ENCODE results near the gene KIAA2012.
A peak's percentile ranks its signal among the peaks of the same experiment; 100 is the strongest.

The KIAA2012 gene

DNA sequence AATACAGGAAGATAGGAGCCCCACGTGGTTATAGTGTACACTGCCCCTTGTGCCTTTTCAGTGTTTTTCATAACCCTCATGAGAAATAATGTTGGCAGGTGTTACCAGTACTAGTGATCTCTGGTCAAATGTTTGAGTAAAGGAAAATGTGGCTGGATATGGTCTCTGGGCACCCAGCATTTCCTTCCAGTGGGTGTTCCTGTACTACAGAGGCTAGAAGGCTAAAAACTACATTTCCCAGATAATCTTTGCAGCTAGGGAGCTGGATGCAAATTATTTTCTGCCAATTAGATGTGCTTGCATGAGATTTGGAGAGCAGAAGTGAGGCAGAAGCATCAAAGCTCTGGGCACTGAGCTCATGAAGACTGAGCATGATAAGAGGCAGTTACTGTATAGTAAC is 45.1 kb downstream of the KIAA2012 start:
- Histone ChIP-seq H3K36me3 (ENCODE audit: control insufficient read depth, insufficient read depth, low read length) (no peaks in the 10 kb centered on the region), H3K9me3 (ENCODE audit: control insufficient read depth, insufficient read depth, low read length) (peaks cover 6% of the 10 kb centered on the region; the same call in 1 of the 2 replicates), H3K27me3 (ENCODE audit: control insufficient read depth, insufficient read depth, low read length) (no peaks in the 10 kb centered on the region), H3K4me3 (ENCODE audit: low read depth, low read length) (no peak overlapping the region), H3K4me1 (ENCODE audit: control insufficient read depth, insufficient read depth, low read length) (peaks cover 13% of the 10 kb centered on the region), H3K27ac (ENCODE audit: low read depth, low read length) (no peak overlapping the region), H3K9ac (ENCODE audit: low read depth, low read length) (no peak overlapping the region)

GRCh38 chr2:202120828-202121227 is 47.8 kb downstream of the KIAA2012 start:
- Histone ChIP-seq H3K36me3 (ENCODE audit: control insufficient read depth, insufficient read depth, low read length) (no peaks in the 10 kb centered on the region), H3K4me1 (ENCODE audit: control insufficient read depth, insufficient read depth, low read length) (peaks cover 6% of the 10 kb centered on the region), H3K27me3 (ENCODE audit: control insufficient read depth, insufficient read depth, low read length) (no peaks in the 10 kb centered on the region), H3K27ac (ENCODE audit: low read depth, low read length) (no peak overlapping the region), H3K9ac (ENCODE audit: low read depth, low read length) (no peak overlapping the region), H3K9me3 (ENCODE audit: control insufficient read depth, insufficient read depth, low read length) (peaks cover 6% of the 10 kb centered on the region; the same call in 1 of the 2 replicates), H3K4me3 (ENCODE audit: low read depth, low read length) (no peak overlapping the region)

GRCh38 chr2:202121532-202122162 is 48.6 kb downstream of the KIAA2012 start:
- Histone ChIP-seq H3K4me3 (ENCODE audit: low read depth, low read length) (no peak overlapping the region), H3K4me1 (ENCODE audit: control insufficient read depth, insufficient read depth, low read length) (peaks cover 6% of the 10 kb centered on the region), H3K27me3 (ENCODE audit: control insufficient read depth, insufficient read depth, low read length) (no peaks in the 10 kb centered on the region), H3K9me3 (ENCODE audit: control insufficient read depth, insufficient read depth, low read length) (peaks cover 6% of the 10 kb centered on the region; the same call in 1 of the 2 replicates), H3K27ac (ENCODE audit: low read depth, low read length) (no peak overlapping the region), H3K9ac (ENCODE audit: low read depth, low read length) (no peak overlapping the region), H3K36me3 (ENCODE audit: control insufficient read depth, insufficient read depth, low read length) (no peaks in the 10 kb centered on the region)

DNA sequence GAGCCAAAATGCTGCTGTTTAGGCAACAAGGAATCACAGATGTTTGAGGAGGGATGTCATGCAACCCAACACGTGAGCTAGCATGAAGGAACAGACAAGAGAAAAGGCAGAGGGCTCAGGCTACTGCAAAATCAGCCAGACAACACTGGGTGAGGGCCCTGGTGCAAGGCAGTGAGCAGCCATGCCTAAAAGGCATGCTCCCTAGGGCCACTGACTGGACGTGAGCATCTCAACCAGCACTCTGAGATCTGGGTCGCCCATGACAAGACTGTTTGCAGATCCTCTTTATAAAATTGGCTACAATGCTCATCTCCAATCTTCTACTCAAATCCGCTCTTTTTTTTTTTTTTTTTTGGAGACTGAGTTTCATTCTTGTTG is 49.1 kb downstream of the KIAA2012 start:
- H3K4me1 ChIP-seq (ENCODE audit: control insufficient read depth, insufficient read depth, low read length) = peaks cover 6% of the 10 kb centered on the region
- H3K4me3 ChIP-seq (ENCODE audit: low read depth, low read length) = no peak overlapping the region
- no peak overlapping the region for H3K27ac ChIP-seq (ENCODE audit: low read depth, low read length)
- H3K9me3 ChIP-seq (ENCODE audit: control insufficient read depth, insufficient read depth, low read length) = peaks cover 6% of the 10 kb centered on the region; the same call in 1 of the 2 replicates
- no peaks in the 10 kb centered on the region for H3K27me3 ChIP-seq (ENCODE audit: control insufficient read depth, insufficient read depth, low read length)
- H3K9ac ChIP-seq (ENCODE audit: low read depth, low read length) = no peak overlapping the region
- H3K36me3 ChIP-seq (ENCODE audit: control insufficient read depth, insufficient read depth, low read length) = no peaks in the 10 kb centered on the region

DNA sequence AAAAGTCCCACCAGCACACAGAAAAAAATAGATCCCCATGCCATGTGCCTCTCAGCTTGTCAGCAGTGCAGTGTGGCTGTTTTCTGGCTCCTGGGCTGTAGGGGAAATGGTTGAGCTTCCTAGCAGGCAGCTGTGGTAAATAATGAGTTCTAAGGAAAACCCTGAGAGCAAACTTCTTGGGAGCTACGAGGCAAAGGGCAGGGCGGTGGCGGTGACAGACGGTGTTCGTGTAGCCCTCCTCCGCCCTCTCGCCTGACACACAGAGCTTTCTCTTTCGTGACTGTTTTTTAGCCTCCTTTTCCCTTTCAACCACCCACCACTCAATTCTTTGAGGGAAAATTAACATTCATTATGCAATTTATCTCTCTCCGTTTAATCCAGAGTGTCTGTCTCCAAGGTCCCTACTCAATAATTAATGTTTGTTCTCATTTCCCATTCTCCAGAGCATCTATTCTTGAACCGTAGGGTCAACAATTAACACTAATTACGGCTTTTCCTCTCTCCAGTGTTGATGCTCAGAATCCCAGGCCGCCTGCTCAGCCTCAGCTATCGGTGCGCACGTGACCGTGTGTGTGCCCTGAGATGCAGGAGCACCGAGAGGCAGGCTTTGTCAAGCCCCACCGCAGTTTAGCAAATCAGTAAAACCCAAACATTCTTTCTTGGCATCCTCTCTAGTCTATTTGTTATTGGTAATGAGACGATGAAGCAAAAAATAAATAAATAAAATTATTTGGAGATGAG is 50.1 kb downstream of the KIAA2012 start:
- H3K9me3 ChIP-seq (ENCODE audit: control insufficient read depth, insufficient read depth, low read length) = peaks cover 6% of the 10 kb centered on the region; the same call in 1 of the 2 replicates
- peak overlapping the region; percentile 11 for H3K27ac ChIP-seq (ENCODE audit: low read depth, low read length)
- no peak overlapping the region for H3K9ac ChIP-seq (ENCODE audit: low read depth, low read length)
- peaks cover 6% of the 10 kb centered on the region for H3K4me1 ChIP-seq (ENCODE audit: control insufficient read depth, insufficient read depth, low read length)
- H3K36me3 ChIP-seq (ENCODE audit: control insufficient read depth, insufficient read depth, low read length) = no peaks in the 10 kb centered on the region
- no peaks in the 10 kb centered on the region for H3K27me3 ChIP-seq (ENCODE audit: control insufficient read depth, insufficient read depth, low read length)
- H3K4me3 ChIP-seq (ENCODE audit: low read depth, low read length) = no peak overlapping the region

- H3K4me1 ChIP-seq (ENCODE audit: control insufficient read depth, insufficient read depth, low read length) = peaks cover 6% of the 10 kb centered on the region
These were observed 51.2 kb downstream of the KIAA2012 start for GRCh38 chr2:202124286-202124685.

DNA sequence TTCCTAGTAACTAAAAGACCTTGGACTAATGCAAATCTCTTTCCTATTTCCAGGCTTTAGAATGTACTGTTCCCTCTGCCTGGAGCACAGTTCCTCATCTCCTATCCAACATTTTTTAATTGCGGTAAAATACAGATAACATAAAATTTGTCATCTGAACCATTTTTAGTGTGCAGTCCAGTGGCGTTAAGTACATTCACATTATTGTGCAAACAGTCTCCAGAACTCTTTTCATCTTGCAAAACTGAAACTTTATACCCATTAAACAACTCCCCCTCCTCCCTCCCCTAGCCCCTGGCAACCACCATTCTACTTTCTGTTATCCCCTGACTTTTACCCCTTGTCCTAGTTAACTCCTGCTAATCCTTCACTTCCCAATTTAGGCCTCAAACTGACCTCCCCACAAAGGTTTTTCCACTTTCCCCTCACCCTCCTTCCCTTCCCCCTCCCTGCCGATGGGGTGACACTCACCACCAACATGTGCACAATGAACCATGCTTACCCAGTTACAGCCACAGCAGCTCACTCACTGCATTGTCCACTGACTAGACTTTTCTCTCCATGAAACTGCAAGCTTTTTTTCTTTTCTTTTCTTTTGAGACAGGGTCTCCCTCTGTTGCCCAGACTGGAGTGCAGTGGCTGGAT is 54.8 kb downstream of the KIAA2012 start:
- H3K4me3 ChIP-seq (ENCODE audit: low read depth, low read length) = no peak overlapping the region
- peaks cover 6% of the 10 kb centered on the region for H3K4me1 ChIP-seq (ENCODE audit: control insufficient read depth, insufficient read depth, low read length)
- H3K9me3 ChIP-seq (ENCODE audit: control insufficient read depth, insufficient read depth, low read length) = no peaks in the 10 kb centered on the region
- no peaks in the 10 kb centered on the region for H3K36me3 ChIP-seq (ENCODE audit: control insufficient read depth, insufficient read depth, low read length)
- H3K27ac ChIP-seq (ENCODE audit: low read depth, low read length) = no peak overlapping the region
- no peak overlapping the region for H3K9ac ChIP-seq (ENCODE audit: low read depth, low read length)
- no peaks in the 10 kb centered on the region for H3K27me3 ChIP-seq (ENCODE audit: control insufficient read depth, insufficient read depth, low read length)

More at GRCh38 chr2:202124286-202124685, 51.2 kb downstream of the KIAA2012 start:
- peaks cover 6% of the 10 kb centered on the region; the same call in 1 of the 2 replicates for H3K9me3 ChIP-seq (ENCODE audit: control insufficient read depth, insufficient read depth, low read length)
- H3K4me3 ChIP-seq (ENCODE audit: low read depth, low read length) = no peak overlapping the region
- no peak overlapping the region for H3K9ac ChIP-seq (ENCODE audit: low read depth, low read length)
- H3K27me3 ChIP-seq (ENCODE audit: control insufficient read depth, insufficient read depth, low read length) = no peaks in the 10 kb centered on the region
- H3K36me3 ChIP-seq (ENCODE audit: control insufficient read depth, insufficient read depth, low read length) = no peaks in the 10 kb centered on the region
- no peak overlapping the region for H3K27ac ChIP-seq (ENCODE audit: low read depth, low read length)

DNA sequence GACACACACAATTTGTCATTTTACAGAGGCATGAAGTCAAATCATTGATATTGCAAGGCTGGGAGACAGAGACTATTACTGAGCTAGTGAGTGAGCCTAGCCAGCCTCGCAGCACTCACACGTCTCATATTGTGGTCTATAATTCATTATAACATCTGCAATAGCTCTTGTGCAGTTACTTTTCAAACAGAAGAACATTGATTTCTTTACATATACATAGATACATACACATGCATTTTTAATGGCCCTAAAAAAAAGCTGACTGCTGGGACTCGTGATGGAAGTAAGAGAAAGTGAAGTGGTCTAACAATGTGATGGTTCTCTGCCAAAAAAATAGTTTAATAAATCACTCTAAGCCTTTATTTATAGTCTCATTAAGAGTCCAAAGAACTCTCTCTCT is 56.8 kb downstream of the KIAA2012 start:
- Histone ChIP-seq H3K27me3 (ENCODE audit: control insufficient read depth, insufficient read depth, low read length) (no peaks in the 10 kb centered on the region), H3K9ac (ENCODE audit: low read depth, low read length) (no peak overlapping the region), H3K27ac (ENCODE audit: low read depth, low read length) (no peak overlapping the region), H3K36me3 (ENCODE audit: control insufficient read depth, insufficient read depth, low read length) (no peaks in the 10 kb centered on the region), H3K9me3 (ENCODE audit: control insufficient read depth, insufficient read depth, low read length) (no peaks in the 10 kb centered on the region), H3K4me1 (ENCODE audit: control insufficient read depth, insufficient read depth, low read length) (no peaks in the 10 kb centered on the region), H3K4me3 (ENCODE audit: low read depth, low read length) (no peak overlapping the region)

- no peak overlapping the region for H3K27ac ChIP-seq (ENCODE audit: low read depth, low read length)
- H3K4me1 ChIP-seq (ENCODE audit: control insufficient read depth, insufficient read depth, low read length) = no peaks in the 10 kb centered on the region
- H3K27me3 ChIP-seq (ENCODE audit: control insufficient read depth, insufficient read depth, low read length) = no peaks in the 10 kb centered on the region
- no peaks in the 10 kb centered on the region for H3K36me3 ChIP-seq (ENCODE audit: control insufficient read depth, insufficient read depth, low read length)
- H3K9ac ChIP-seq (ENCODE audit: low read depth, low read length) = no peak overlapping the region
- no peaks in the 10 kb centered on the region for H3K9me3 ChIP-seq (ENCODE audit: control insufficient read depth, insufficient read depth, low read length)
- no peak overlapping the region for H3K4me3 ChIP-seq (ENCODE audit: low read depth, low read length)
These were observed 60.3 kb downstream of the KIAA2012 start for GRCh38 chr2:202133200-202133908.

DNA sequence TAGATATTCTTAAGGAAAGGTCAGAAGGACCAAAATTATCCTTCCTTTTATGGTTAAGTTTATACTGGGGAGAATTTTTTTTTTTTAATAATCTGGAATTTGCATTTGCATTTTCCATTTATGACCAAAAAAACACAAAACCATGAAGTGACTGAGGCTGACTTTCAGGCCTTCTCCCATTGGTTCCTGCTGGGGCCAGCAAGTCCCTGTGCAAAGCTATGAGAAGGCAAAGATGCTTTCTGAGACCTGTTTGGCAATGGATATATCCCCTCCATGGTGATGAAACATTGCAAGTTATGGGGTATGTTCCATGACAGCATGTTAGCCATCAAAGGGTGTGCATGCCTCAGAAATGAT is 60.8 kb downstream of the KIAA2012 start:
- Histone ChIP-seq H3K36me3 (ENCODE audit: control insufficient read depth, insufficient read depth, low read length) (no peaks in the 10 kb centered on the region), H3K4me1 (ENCODE audit: control insufficient read depth, insufficient read depth, low read length) (no peaks in the 10 kb centered on the region), H3K27ac (ENCODE audit: low read depth, low read length) (no peak overlapping the region), H3K4me3 (ENCODE audit: low read depth, low read length) (no peak overlapping the region), H3K27me3 (ENCODE audit: control insufficient read depth, insufficient read depth, low read length) (no peaks in the 10 kb centered on the region), H3K9me3 (ENCODE audit: control insufficient read depth, insufficient read depth, low read length) (no peaks in the 10 kb centered on the region), H3K9ac (ENCODE audit: low read depth, low read length) (no peak overlapping the region)
